BE2C (cell line): ENCODE results near the gene PTK7.

Experiments used
- DNase-seq: peaks from one replicate; pipeline ENCODE4 v3.0.0-alpha.2; 2020
- H3K27me3 ChIP-seq: fragments of 250-450 bp; sonication (Bioruptor Pico); 2 replicates; pipeline ENCODE4 v1.5.1; 2020; ENCODE audit warnings: mild to moderate bottlenecking
- H3K36me3 ChIP-seq: fragments of 250-450 bp; sonication (Bioruptor Pico); 2 replicates; pipeline ENCODE4 v1.5.1; 2020; ENCODE audit warnings: mild to moderate bottlenecking
- H3K4me1 ChIP-seq: fragments of 250-450 bp; sonication (Bioruptor Pico); 2 replicates; pipeline ENCODE4 v1.5.1; 2020
- H3K4me3 ChIP-seq: 2 replicates; pipeline ENCODE4 v1.5.1; 2011; ENCODE audit warnings: low read depth, low read length
- H3K9me3 ChIP-seq: fragments of 250-450 bp; sonication (Bioruptor Pico); 2 replicates; pipeline ENCODE4 v1.5.1; 2020
- CTCF ChIP-seq: IDR thresholded peaks from 2 replicates; pipeline ENCODE4 v1.5.1; 2012; ENCODE audit warnings: mild to moderate bottlenecking, low read depth, low read length

The PTK7 gene

GRCh38 chr6:43095939-43096338 is 19.8 kb downstream of the PTK7 start:
- Histone ChIP-seq H3K36me3 (no peaks in the 10 kb centered on the region), H3K4me3 (no peak overlapping the region), H3K4me1 (peaks cover 16% of the 10 kb centered on the region), H3K27me3 (no peaks in the 10 kb centered on the region), H3K9me3 (no peaks in the 10 kb centered on the region; the same call in 1 of the 2 replicates)
- no peak for DNase-seq
- no peak for TF ChIP-seq CTCF

GRCh38 chr6:43096451-43097097 is 20.5 kb downstream of the PTK7 start:
- no peak for TF ChIP-seq CTCF
- H3K9me3 ChIP-seq, result no peaks in the 10 kb centered on the region; the same call in 1 of the 2 replicates
- DNase-seq, result no peak
- H3K36me3 ChIP-seq, result no peaks in the 10 kb centered on the region
- H3K4me3 ChIP-seq, result no peak overlapping the region
- no peaks in the 10 kb centered on the region for H3K27me3 ChIP-seq
- peaks cover 16% of the 10 kb centered on the region for H3K4me1 ChIP-seq

DNA sequence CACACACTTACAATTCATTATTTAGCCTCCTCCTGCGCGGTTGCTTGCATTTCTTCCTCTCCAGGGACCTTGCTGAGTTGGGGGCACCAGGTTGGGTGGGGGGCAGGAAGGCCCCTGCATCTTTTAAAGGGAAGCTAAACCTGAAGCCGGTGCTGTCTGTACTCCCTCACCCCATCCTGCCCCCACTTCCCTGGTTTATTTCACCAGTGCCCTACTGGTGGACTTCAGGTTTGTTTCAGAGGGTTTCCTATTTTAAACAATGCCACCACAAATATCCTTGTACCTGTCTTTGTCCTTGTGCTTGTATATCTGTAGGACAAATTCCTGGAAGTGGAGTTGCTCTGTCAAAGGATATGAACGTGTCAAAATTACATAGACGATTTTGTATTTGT is 21.0 kb downstream of the PTK7 start:
- TF ChIP-seq CTCF, result no peak

GRCh38 chr6:43097502-43097901 is 21.4 kb downstream of the PTK7 start:
- no peak overlapping the region for H3K4me3 ChIP-seq
- H3K27me3 ChIP-seq, result no peaks in the 10 kb centered on the region
- H3K36me3 ChIP-seq, result no peaks in the 10 kb centered on the region
- no peaks in the 10 kb centered on the region; the same call in 1 of the 2 replicates for H3K9me3 ChIP-seq
- H3K4me1 ChIP-seq, result peaks cover 15% of the 10 kb centered on the region
- no peak for DNase-seq
- TF ChIP-seq CTCF, result no peak

More for the DNA sequence above, 21.0 kb downstream of the PTK7 start:
- H3K4me3 ChIP-seq, result no peak overlapping the region
- H3K27me3 ChIP-seq, result no peaks in the 10 kb centered on the region
- peaks cover 16% of the 10 kb centered on the region for H3K4me1 ChIP-seq
- H3K36me3 ChIP-seq, result no peaks in the 10 kb centered on the region
- no peaks in the 10 kb centered on the region; the same call in 1 of the 2 replicates for H3K9me3 ChIP-seq
- DNase-seq, result no peak

DNA sequence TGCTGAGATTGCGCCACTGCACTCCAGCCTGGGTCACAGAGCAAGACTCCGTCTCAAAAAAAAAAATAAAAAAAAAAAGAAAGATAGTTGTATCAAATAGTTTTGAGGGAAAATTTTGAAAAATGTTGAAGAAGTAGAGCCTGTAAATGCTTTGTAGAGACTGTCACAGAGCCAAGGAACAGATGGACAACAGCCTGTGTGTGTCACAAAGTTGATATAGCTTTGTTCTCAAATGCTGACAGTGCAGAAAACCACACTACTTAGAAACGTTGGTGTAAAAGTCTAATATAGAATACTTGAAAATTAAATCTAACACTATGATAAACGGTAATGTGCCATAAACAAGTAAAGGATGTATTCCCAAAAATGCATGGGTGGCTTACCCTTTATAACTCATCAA is 25.4 kb downstream of the PTK7 start:
- TF ChIP-seq CTCF, result no peak
- DNase-seq, result no peak
- H3K27me3 ChIP-seq, result no peaks in the 10 kb centered on the region
- no peak overlapping the region for H3K4me3 ChIP-seq
- H3K9me3 ChIP-seq, result no peaks in the 10 kb centered on the region; the same call in 1 of the 2 replicates
- H3K36me3 ChIP-seq, result no peaks in the 10 kb centered on the region
- peaks cover 11% of the 10 kb centered on the region for H3K4me1 ChIP-seq

GRCh38 chr6:43103253-43103876 is 27.3 kb downstream of the PTK7 start:
- Histone ChIP-seq H3K36me3 (no peaks in the 10 kb centered on the region), H3K27me3 (no peaks in the 10 kb centered on the region), H3K4me1 (peaks cover 3% of the 10 kb centered on the region; the same call in 1 of the 2 replicates), H3K4me3 (no peak overlapping the region), H3K9me3 (no peaks in the 10 kb centered on the region; the same call in none of the 2 replicates)
- no peak for TF ChIP-seq CTCF
- DNase-seq, result no peak
